Mesenchymal stem cell (in vitro differentiated cells and primary cell): Measurements from ENCODE around the gene SYPL2.

Source experiments
- DNase-seq: peaks from one replicate; pipeline ENCODE4 v3.0.0-alpha.2; 2013
- H2AFZ ChIP-seq: one replicate; pipeline ENCODE4 v1.6.1; 2013; ENCODE audit warnings: low read depth, mild to moderate bottlenecking, control low read depth, inconsistent platforms, low read length, moderate library complexity
- H2AK5ac ChIP-seq: 2 replicates; pipeline ENCODE4 v1.6.1; 2013; ENCODE audit warnings: low read length, moderate library complexity, mild to moderate bottlenecking, inconsistent platforms; ENCODE audit not compliant: severe bottlenecking
- H2BK120ac ChIP-seq: one replicate; pipeline ENCODE4 v1.6.1; 2013; ENCODE audit warnings: low read depth, mild to moderate bottlenecking, inconsistent platforms, low read length, moderate library complexity
- H2BK12ac ChIP-seq, 2 experiments: one replicate each; pipeline ENCODE4 v1.6.1; 2013; ENCODE audit warnings: inconsistent platforms in 2 of 2, low read length in 2 of 2, mild to moderate bottlenecking in 2 of 2, moderate library complexity in 2 of 2, control low read depth in 1 of 2
- H2BK15ac ChIP-seq: one replicate; pipeline ENCODE4 v1.6.1; 2013; ENCODE audit warnings: mild to moderate bottlenecking, low read depth, inconsistent platforms; ENCODE audit not compliant: poor library complexity, severe bottlenecking
- H2BK5ac ChIP-seq: 2 replicates; pipeline ENCODE4 v1.6.1; 2013; ENCODE audit warnings: low read depth, mild to moderate bottlenecking, low read length, control low read depth, inconsistent platforms; ENCODE audit not compliant: poor library complexity, severe bottlenecking
- H3K14ac ChIP-seq, 2 experiments: one replicate each; pipeline ENCODE4 v1.6.1; 2013; ENCODE audit warnings: inconsistent platforms in 2 of 2, low read length in 2 of 2, control low read depth in 1 of 2, mild to moderate bottlenecking in 1 of 2, moderate library complexity in 1 of 2
- H3K18ac ChIP-seq, 2 experiments: one replicate each; pipeline ENCODE4 v1.6.1; 2013; ENCODE audit warnings: inconsistent platforms in 2 of 2, low read length in 2 of 2, control low read depth in 1 of 2, low read depth in 1 of 2, mild to moderate bottlenecking in 1 of 2
- H3K23ac ChIP-seq, 2 experiments: one replicate each; pipeline ENCODE4 v1.6.1; 2013; ENCODE audit warnings: inconsistent platforms in 2 of 2, low read length in 2 of 2, mild to moderate bottlenecking in 2 of 2, moderate library complexity in 2 of 2, control low read depth in 1 of 2
- H3K27ac ChIP-seq: 2 replicates; pipeline ENCODE4 v1.5.1; 2013; ENCODE audit warnings: mild to moderate bottlenecking, moderate library complexity, low read length, control low read depth, inconsistent platforms; ENCODE audit not compliant: poor library complexity, severe bottlenecking
- H3K27me3 ChIP-seq, 2 experiments: 2 replicates each; pipeline versions ENCODE4 v1.6.1 to v1.7.0; 2013; ENCODE audit warnings: low read length in 2 of 2, mild to moderate bottlenecking in 2 of 2, moderate library complexity in 2 of 2, control low read depth in 1 of 2, inconsistent platforms in 1 of 2; ENCODE audit not compliant: control insufficient read depth in 1 of 2, insufficient read depth in 1 of 2
- H3K36me3 ChIP-seq, 2 experiments: 2 replicates each; pipeline versions ENCODE4 v1.6.1 to v1.7.0; 2013; ENCODE audit warnings: low read length in 2 of 2, control low read depth in 1 of 2, inconsistent platforms in 1 of 2, low read depth in 1 of 2, mild to moderate bottlenecking in 1 of 2; ENCODE audit not compliant: insufficient read depth in 2 of 2, control insufficient read depth in 1 of 2
- H3K4ac ChIP-seq, 2 experiments: one replicate each; pipeline ENCODE4 v1.6.1; 2013; ENCODE audit warnings: inconsistent platforms in 2 of 2, low read length in 2 of 2, mild to moderate bottlenecking in 2 of 2, moderate library complexity in 2 of 2, control low read depth in 1 of 2, low read depth in 1 of 2
- H3K4me1 ChIP-seq: 2 replicates; pipeline ENCODE4 v1.6.1; 2013; ENCODE audit warnings: low read depth, low read length, control low read depth; ENCODE audit not compliant: control insufficient read depth, insufficient read depth
- H3K4me2 ChIP-seq: 2 replicates; pipeline ENCODE4 v1.6.1; 2013; ENCODE audit warnings: low read length, mild to moderate bottlenecking, inconsistent platforms; ENCODE audit not compliant: poor library complexity, severe bottlenecking
- H3K4me3 ChIP-seq, 2 experiments: 2 replicates each; pipeline versions ENCODE4 v1.5.1 to v1.7.0; 2013; ENCODE audit warnings: low read length in 2 of 2, mild to moderate bottlenecking in 2 of 2, control low read depth in 1 of 2, low read depth in 1 of 2; ENCODE audit not compliant: insufficient read depth in 1 of 2
- H3K79me1 ChIP-seq: replicated peaks from 2 replicates; pipeline ENCODE4 v1.6.1; 2013; ENCODE audit warnings: mild to moderate bottlenecking, control low read depth, low read length, inconsistent platforms; ENCODE audit not compliant: poor library complexity, severe bottlenecking
- H3K9ac ChIP-seq: 2 replicates; pipeline ENCODE4 v1.7.0; 2013; ENCODE audit warnings: mild to moderate bottlenecking, low read length, moderate library complexity
- H3K9me3 ChIP-seq: 2 replicates; pipeline ENCODE4 v1.7.0; 2013; ENCODE audit warnings: mild to moderate bottlenecking, low read length; ENCODE audit not compliant: control insufficient read depth
- H4K8ac ChIP-seq: one replicate; pipeline ENCODE4 v1.6.1; 2013; ENCODE audit warnings: inconsistent platforms, mild to moderate bottlenecking, low read length, moderate library complexity
- H4K91ac ChIP-seq: one replicate; pipeline ENCODE4 v1.6.1; 2013; ENCODE audit warnings: mild to moderate bottlenecking, low read length, inconsistent platforms
- WGBS: methylation state at CpG from one replicate; pipeline ENCODE4 v1.1.7; 2013; ENCODE audit warnings: mixed read lengths; 5-methylcytosine and 5-hydroxymethylcytosine counted together

Gene SYPL2

DNA sequence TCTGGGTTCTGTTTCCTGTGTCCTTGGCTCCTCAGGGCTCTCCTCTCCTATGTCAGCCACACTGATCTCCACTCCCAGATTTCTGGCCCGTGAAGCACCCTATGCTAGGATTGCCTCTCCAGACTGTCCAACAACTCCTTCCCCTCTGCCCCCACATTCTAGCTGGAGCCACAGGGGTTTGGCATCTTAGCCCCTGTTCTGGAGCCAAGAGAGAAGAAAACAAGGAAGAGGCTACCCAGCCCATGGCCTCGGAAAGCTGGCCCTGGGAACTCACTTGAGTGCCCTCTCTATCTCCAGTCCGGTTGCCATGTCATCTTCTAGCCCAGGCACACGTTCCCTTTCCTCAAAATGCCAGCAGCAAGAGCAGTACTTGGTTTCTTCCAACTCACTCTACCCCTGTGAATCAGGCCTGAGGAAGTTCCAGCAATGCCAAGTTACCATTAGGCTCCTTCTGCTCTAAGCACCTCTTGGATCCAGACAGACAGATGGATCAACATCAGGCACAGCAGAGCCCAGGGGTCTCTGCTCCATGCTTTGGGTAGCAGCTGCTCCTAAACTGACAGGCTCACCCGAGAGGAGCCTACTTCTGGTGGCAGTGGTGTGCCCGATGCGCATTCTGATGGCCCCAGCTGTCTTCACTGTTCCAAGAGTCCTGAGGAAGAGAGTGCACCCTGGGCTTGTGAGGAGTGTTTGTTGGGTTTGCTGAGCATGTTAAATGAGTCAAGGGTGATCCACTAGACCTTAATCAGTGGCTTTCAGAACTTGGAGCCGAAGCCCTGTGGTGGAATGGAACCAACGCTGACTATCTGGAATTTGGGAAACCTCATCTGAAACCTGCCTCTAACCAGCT, 61.7 kb downstream of the SYPL2 start:
- H4K91ac ChIP-seq: no peak overlapping the region
- no peak overlapping the region for H3K4ac ChIP-seq
- no peak overlapping the region for H2AK5ac ChIP-seq
- H3K4me2 ChIP-seq: no peak overlapping the region
- no peak overlapping the region for H4K8ac ChIP-seq
- H3K9ac ChIP-seq: no peak overlapping the region
- no peak overlapping the region for H3K18ac ChIP-seq
- H3K14ac ChIP-seq: no peak overlapping the region
- peaks cover 15% of the 10 kb centered on the region for H3K4me1 ChIP-seq
- H3K79me1 ChIP-seq: no peaks in the 10 kb centered on the region
- peaks cover 18 to 20% of the 10 kb centered on the region in 2 experiments for H3K27me3 ChIP-seq
- H3K23ac ChIP-seq: no peak overlapping the region
- H2BK120ac ChIP-seq: no peak overlapping the region
- WGBS: 83% methylated on average over 9 of the region's 9 CpGs
- H2BK12ac ChIP-seq: no peak overlapping the region
- no peak overlapping the region for H3K4me3 ChIP-seq
- H2BK5ac ChIP-seq: no peak overlapping the region
- no peaks in the 10 kb centered on the region for H3K36me3 ChIP-seq
- no peaks in the 10 kb centered on the region for H3K9me3 ChIP-seq
- H2AFZ ChIP-seq: no peak overlapping the region
- DNase-seq: no peak
- H2BK15ac ChIP-seq: no peak overlapping the region
- H3K27ac ChIP-seq: no peak overlapping the region

- no peak overlapping the region for H3K9ac ChIP-seq
- 89% methylated on average over 3 of the region's 3 CpGs for WGBS
- no peaks in the 10 kb centered on the region for H3K79me1 ChIP-seq
These were observed 62.4 kb downstream of the SYPL2 start for GRCh38 chr1:109528712-109529111.

GRCh38 chr1:109529881-109530456, 63.6 kb downstream of the SYPL2 start:
- Histone ChIP-seq H3K27ac (no peak overlapping the region), H3K4me2 (no peak overlapping the region), H3K79me1 (no peaks in the 10 kb centered on the region), H4K8ac (no peak overlapping the region), H2BK12ac (no peak overlapping the region), H3K4ac (no peak overlapping the region), H3K36me3 (no peaks in the 10 kb centered on the region), H3K14ac (no peak overlapping the region), H3K27me3 (peaks cover 16 to 19% of the 10 kb centered on the region in 2 experiments), H3K9ac (no peak overlapping the region), H4K91ac (no peak overlapping the region), H3K9me3 (no peaks in the 10 kb centered on the region), H2BK120ac (no peak overlapping the region), H2AK5ac (no peak overlapping the region), H3K23ac (no peak overlapping the region), H3K4me3 (no peak overlapping the region), H2AFZ (peak overlapping the region; percentile 32), H2BK5ac (no peak overlapping the region), H3K18ac (no peak overlapping the region), H2BK15ac (no peak overlapping the region), H3K4me1 (peaks cover 15% of the 10 kb centered on the region)
- no peak for DNase-seq
- 90% methylated on average over 6 of the region's 8 CpGs for WGBS

More at GRCh38 chr1:109528712-109529111, 62.4 kb downstream of the SYPL2 start:
- Histone ChIP-seq H2BK5ac (no peak overlapping the region), H3K14ac (no peak overlapping the region), H2AK5ac (no peak overlapping the region), H3K27me3 (peaks cover 16 to 19% of the 10 kb centered on the region in 2 experiments), H2BK120ac (no peak overlapping the region), H3K4me2 (no peak overlapping the region), H2BK12ac (no peak overlapping the region), H2BK15ac (no peak overlapping the region), H4K91ac (no peak overlapping the region), H2AFZ (no peak overlapping the region), H4K8ac (no peak overlapping the region), H3K23ac (no peak overlapping the region), H3K18ac (no peak overlapping the region), H3K9me3 (no peaks in the 10 kb centered on the region), H3K4me1 (peaks cover 15% of the 10 kb centered on the region), H3K36me3 (no peaks in the 10 kb centered on the region), H3K4me3 (no peak overlapping the region), H3K27ac (no peak overlapping the region), H3K4ac (no peak overlapping the region)
- no peak for DNase-seq

DNA sequence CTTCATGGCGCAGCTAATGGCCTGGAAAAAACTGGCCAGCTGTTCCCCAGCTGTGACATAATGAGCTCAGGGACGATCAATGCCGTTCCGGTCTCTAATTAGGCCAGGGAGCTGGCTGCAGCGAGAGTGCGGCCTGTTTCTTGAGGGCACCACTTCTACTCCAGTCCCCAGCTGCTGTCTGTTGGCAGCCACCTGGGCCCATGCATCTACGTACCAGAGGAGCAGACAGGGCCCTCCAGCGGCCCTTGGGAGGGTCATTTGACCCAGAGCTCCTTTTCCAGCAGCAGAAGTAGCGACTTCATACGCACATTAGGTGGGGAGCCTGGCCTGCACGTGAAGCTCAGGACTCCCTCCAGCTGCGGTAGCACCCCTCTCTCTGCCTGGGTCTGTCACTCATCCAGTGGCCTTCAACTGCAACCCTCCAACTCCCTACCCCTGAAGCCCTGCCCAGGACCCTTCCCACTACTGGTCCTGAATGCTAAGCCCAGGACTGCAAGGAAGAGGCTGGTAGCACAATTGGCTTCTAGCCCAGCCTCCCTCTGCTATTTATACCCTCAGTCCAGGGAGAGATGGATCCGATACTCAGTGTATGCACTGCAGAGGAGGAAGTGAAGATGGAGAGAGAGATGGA, 64.2 kb downstream of the SYPL2 start:
- Histone ChIP-seq H3K9ac (no peak overlapping the region), H4K8ac (no peak overlapping the region), H2BK15ac (no peak overlapping the region), H2BK120ac (no peak overlapping the region), H3K4me2 (no peak overlapping the region), H3K4ac (no peak overlapping the region), H3K23ac (no peak overlapping the region), H3K18ac (no peak overlapping the region), H4K91ac (no peak overlapping the region), H3K27me3 (peaks cover 16 to 19% of the 10 kb centered on the region in 2 experiments), H3K9me3 (no peaks in the 10 kb centered on the region), H3K4me1 (peaks cover 15% of the 10 kb centered on the region), H3K36me3 (no peaks in the 10 kb centered on the region), H3K79me1 (no peaks in the 10 kb centered on the region), H2BK5ac (no peak overlapping the region), H3K27ac (no peak overlapping the region), H2BK12ac (no peak overlapping the region), H2AFZ (no peak overlapping the region), H2AK5ac (no peak overlapping the region), H3K4me3 (no peak overlapping the region), H3K14ac (no peak overlapping the region)
- no peak for DNase-seq
- WGBS: 81% methylated on average over 13 of the region's 13 CpGs
